ENCODE data around the gene NTF3.

NTF3 gene

GRCh38 chr12:5432011-5432400, at the start of gene NTF3:
TSS of gene NTF3 (plus strand) at chr12:5432108. CDS start at chr12:5432325, 217 bp downstream.
- DNase-seq: no peak

- DNase-seq: no peak
These were observed 47.9 kb upstream of the NTF3 start for GRCh38 chr12:5384015-5384414.

GRCh38 chr12:5388581-5389535, 43.0 kb upstream of the NTF3 start:
- no peak for DNase-seq

- no peak for DNase-seq
These were observed 41.6 kb upstream of the NTF3 start for GRCh38 chr12:5390174-5390799.

- no peak for DNase-seq
These were observed 40.3 kb upstream of the NTF3 start for GRCh38 chr12:5391653-5392052.

GRCh38 chr12:5392961-5393360, 38.9 kb upstream of the NTF3 start:
- DNase-seq: no peak

- no peak for DNase-seq
These were observed 36.3 kb upstream of the NTF3 start for GRCh38 chr12:5395443-5396271.

- DNase-seq: no peak
These were observed 35.4 kb upstream of the NTF3 start for GRCh38 chr12:5396541-5396940.

- DNase-seq: no peak
These were observed 32.6 kb upstream of the NTF3 start for GRCh38 chr12:5399266-5399665.

GRCh38 chr12:5402009-5402935, 29.6 kb upstream of the NTF3 start:
- DNase-seq: no peak

- no peak for DNase-seq
These were observed 28.5 kb upstream of the NTF3 start for GRCh38 chr12:5403411-5403810.

- no peak for DNase-seq
These were observed 24.7 kb upstream of the NTF3 start for GRCh38 chr12:5407034-5407856.

- no peak for DNase-seq
These were observed 22.3 kb upstream of the NTF3 start for GRCh38 chr12:5409619-5410018.

GRCh38 chr12:5416571-5416970, 15.3 kb upstream of the NTF3 start:
- no peak for DNase-seq

- no peak for DNase-seq
These were observed 14.4 kb upstream of the NTF3 start for GRCh38 chr12:5417500-5417899.

- no peak for DNase-seq
These were observed 3.3 kb upstream of the NTF3 start for GRCh38 chr12:5428332-5429221.

GRCh38 chr12:5429741-5430557, 2.0 kb upstream of the NTF3 start:
- no peak for DNase-seq

GRCh38 chr12:5430641-5431603, 986 bp upstream of the NTF3 start:
- no peak for DNase-seq

Data from activated T-cell treated with anti-CD3 and anti-CD28 coated beads for 4 hours (primary cell).